ENCODE data around the gene GGCX. TPM values are rescaled to one million over a fixed set of nuclear protein-coding genes. Genes with fewer than 3 reads are reported as not detected.
A peak's percentile ranks its signal among the peaks of the same experiment; 100 is the strongest.

GGCX gene
- total and polyA plus RNA-seq, 9 of the 15 experiments (the other 6 are each of a cell fraction or from before 2014, with no cell fraction given) = 14.4 to 47.1 (median 28.1) TPM

DNA sequence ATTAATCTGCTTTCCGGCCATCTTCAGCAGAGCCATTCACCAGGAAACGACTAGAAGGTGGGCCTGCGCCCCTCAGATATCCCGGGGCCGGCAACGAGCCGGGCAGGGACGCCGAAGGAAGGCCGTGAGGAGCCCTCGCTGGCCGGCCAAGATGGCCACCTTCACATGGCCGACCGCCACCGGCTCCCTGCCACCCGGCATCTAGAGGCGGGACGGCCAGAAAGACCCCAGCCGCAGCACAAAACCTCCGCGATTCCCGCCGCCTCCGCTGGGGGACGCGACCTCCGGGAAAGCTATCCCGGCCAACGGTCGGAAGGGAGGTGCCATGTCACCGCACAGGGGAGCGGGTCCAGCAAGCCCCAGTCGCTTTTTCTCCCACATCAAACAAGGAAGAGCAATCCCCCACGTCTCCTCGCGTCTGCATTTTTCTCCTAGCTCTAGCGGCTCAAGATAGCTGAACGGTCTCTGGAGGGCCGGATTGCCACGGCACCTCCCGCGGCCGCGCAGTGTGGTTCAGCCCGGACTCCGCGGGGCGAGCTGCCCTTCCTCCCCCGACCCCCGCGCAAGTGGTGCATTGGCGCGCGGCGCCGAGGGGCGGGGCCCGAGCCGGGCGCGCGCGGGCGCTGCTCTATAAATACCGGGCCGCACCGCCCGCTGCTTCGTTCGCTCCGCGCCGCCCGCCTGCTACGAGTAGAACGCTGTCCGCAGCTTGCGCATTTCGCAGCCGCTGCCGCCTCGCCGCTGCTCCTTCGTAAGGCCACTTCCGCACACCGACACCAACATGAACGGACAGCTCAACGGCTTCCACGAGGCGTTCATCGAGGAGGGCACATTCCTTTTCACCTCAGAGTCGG, 22.6 kb downstream of the GGCX start, which contains the start of gene MAT2A (continued):
- TF ChIP-seq GTF2F1 (IDR thresholded peaks at IDR 0.05; ENCODE audit: low read depth, low read length) (peak; percentile 97), CBX3 (IDR thresholded peaks at IDR 0.05; ENCODE audit: borderline replicate concordance in 1 of 2, low read length in 2 of 2) (no peak; a peak in 2 of 3 replicates), E2F3 (CRISPR knock-in tag; IDR thresholded peaks at IDR 0.05) (peak; percentile 37; the same call in 1 of the 2 replicates), ZFP91 (CRISPR knock-in tag; IDR thresholded peaks at IDR 0.05) (peak; percentile 56; the same call in 1 of the 2 replicates), NELFE (IDR thresholded peaks at IDR 0.05; ENCODE audit: insufficient read depth, insufficient read length) (peak; percentile 96), ZNF384 (IDR thresholded peaks at IDR 0.05; ENCODE audit: low read depth, low read length) (no peak), ZBTB8A (IDR thresholded peaks at IDR 0.05; ENCODE audit: partially characterized antibody) (no peak), ILF3 (IDR thresholded peaks at IDR 0.05; ENCODE audit: borderline replicate concordance) (0 out of 2 replicates have a peak, but pooled peaks have one; percentile 67), ARNT (IDR thresholded peaks at IDR 0.05) (peak in 1 of 2 experiments; percentile 72; a peak in 1 of 4 replicates), ZEB2 (IDR thresholded peaks at IDR 0.05) (0 out of 2 replicates have a peak, but pooled peaks have one; percentile 31), CGGBP1 (CRISPR knock-in tag; IDR thresholded peaks at IDR 0.05) (peak; percentile 55), ARID2 (IDR thresholded peaks at IDR 0.05) (no peak), ELF2 (CRISPR knock-in tag; IDR thresholded peaks at IDR 0.05) (peak; percentile 44; the same call in 1 of the 2 replicates), ZNF133 (CRISPR knock-in tag; IDR thresholded peaks at IDR 0.05) (no peak), ZNF589 (CRISPR knock-in tag; IDR thresholded peaks at IDR 0.05; ENCODE audit: low read depth) (0 out of 2 replicates have a peak, but pooled peaks have one; percentile 28), NCOA6 (IDR thresholded peaks at IDR 0.05) (no peak)
- TF ChIP-seq, protein P1, sequence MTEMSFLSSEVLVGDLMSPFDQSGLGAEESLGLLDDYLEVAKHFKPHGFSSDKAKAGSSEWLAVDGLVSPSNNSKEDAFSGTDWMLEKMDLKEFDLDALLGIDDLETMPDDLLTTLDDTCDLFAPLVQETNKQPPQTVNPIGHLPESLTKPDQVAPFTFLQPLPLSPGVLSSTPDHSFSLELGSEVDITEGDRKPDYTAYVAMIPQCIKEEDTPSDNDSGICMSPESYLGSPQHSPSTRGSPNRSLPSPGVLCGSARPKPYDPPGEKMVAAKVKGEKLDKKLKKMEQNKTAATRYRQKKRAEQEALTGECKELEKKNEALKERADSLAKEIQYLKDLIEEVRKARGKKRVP (CRISPR knock-in tag; IDR thresholded peaks at IDR 0.05) = peak; percentile 8; the same call in 1 of the 2 replicates
- TF ChIP-seq, protein P2, sequence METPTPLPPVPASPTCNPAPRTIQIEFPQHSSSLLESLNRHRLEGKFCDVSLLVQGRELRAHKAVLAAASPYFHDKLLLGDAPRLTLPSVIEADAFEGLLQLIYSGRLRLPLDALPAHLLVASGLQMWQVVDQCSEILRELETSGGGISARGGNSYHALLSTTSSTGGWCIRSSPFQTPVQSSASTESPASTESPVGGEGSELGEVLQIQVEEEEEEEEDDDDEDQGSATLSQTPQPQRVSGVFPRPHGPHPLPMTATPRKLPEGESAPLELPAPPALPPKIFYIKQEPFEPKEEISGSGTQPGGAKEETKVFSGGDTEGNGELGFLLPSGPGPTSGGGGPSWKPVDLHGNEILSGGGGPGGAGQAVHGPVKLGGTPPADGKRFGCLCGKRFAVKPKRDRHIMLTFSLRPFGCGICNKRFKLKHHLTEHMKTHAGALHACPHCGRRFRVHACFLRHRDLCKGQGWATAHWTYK (CRISPR knock-in tag; IDR thresholded peaks at IDR 0.05) = peak; percentile 24; the same call in 1 of the 2 replicates
- TF ChIP-seq, protein P3, sequence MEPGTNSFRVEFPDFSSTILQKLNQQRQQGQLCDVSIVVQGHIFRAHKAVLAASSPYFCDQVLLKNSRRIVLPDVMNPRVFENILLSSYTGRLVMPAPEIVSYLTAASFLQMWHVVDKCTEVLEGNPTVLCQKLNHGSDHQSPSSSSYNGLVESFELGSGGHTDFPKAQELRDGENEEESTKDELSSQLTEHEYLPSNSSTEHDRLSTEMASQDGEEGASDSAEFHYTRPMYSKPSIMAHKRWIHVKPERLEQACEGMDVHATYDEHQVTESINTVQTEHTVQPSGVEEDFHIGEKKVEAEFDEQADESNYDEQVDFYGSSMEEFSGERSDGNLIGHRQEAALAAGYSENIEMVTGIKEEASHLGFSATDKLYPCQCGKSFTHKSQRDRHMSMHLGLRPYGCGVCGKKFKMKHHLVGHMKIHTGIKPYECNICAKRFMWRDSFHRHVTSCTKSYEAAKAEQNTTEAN (CRISPR knock-in tag; IDR thresholded peaks at IDR 0.05) = peak; percentile 90

All from K562 (cell line).